HCT116 (cell line): ENCODE results near the gene HIPK2. TPM values are rescaled to one million over a fixed set of nuclear protein-coding genes. Genes with fewer than 3 reads are reported as not detected.

Experiments used
- ATAC-seq: fragments of 200-7000 bp; cut with Tn5 transposase; 2 replicates; pipeline ENCODE4 v1.9.1; 2020; ENCODE audit warnings: mild to moderate bottlenecking, moderate library complexity
- BruUV-seq: library from RNA; stranded (reverse); fragments of 400-500 nt; replicated peaks from 2 replicates; lab custom pipeline; 2021; lab: Mats Ljungman, UMichigan
- CTCF ChIA-PET: fragments of 300-600 bp; sonication (Branson Sonifier 250); formaldehyde crosslinking; loops from one replicate; lab custom pipeline; 2021; ENCODE audit warnings: antibody characterized with exemption; lab: Charles Lee
- POLR2A ChIA-PET: fragments of 300-600, 350-600 bp; sonication (Branson Sonifier 250); formaldehyde crosslinking; loops from one replicate; lab custom pipeline; 2021; ENCODE audit warnings: antibody characterized with exemption; lab: Charles Lee
- RAD21 ChIA-PET, 2 experiments: fragments of 300-600 bp; sonication (Branson Sonifier 250); formaldehyde crosslinking; loops; one replicate each; lab custom pipeline; 2023; ENCODE audit warnings: low total read pairs in 2 of 2; ENCODE audit not compliant: uncharacterized antibody in 2 of 2, unreplicated experiment in 2 of 2, low non-redundant PET in 1 of 2; lab: Charles Lee
- DNase-seq: peaks from one replicate; pipeline ENCODE4 v3.0.0-alpha.2; 2010; ENCODE audit warnings: low read depth, low spot score
- H2AFZ ChIP-seq: fragments of 200-600 bp; shearing (Covaris generic), sonication (generic); 2 replicates; pipeline ENCODE4 v1.6.1; 2017; ENCODE audit warnings: low read depth, mixed run types, mixed read lengths, antibody characterized with exemption, low read length; ENCODE audit not compliant: poor library complexity, severe bottlenecking
- H3K27ac ChIP-seq: 2 replicates; pipeline ENCODE4 v1.5.1; 2012; ENCODE audit warnings: low read depth, low read length
- H3K27me3 ChIP-seq: fragments of 200-600 bp; sonication (generic); 2 replicates; pipeline ENCODE4 v1.6.1; 2016; ENCODE audit warnings: mixed run types, low read length, mixed read lengths; ENCODE audit not compliant: insufficient read depth
- H3K36me3 ChIP-seq, 2 experiments: fragments of 200-500 bp in 1 of 2; fragments of 200-600 bp in 1 of 2; sonication (Bioruptor generic) in 1 of 2; sonication (generic) in 1 of 2; 2 replicates each; pipeline versions ENCODE4 v1.5.1 to v1.6.1; 2014 to 2016; ENCODE audit warnings: low read length in 2 of 2, inconsistent platforms in 1 of 2, mixed read lengths in 1 of 2, mixed run types in 1 of 2; ENCODE audit not compliant: insufficient read depth in 2 of 2, control insufficient read depth in 1 of 2
- H3K4me1 ChIP-seq, 2 experiments: fragments of 200-600 bp in 1 of 2; sonication (generic) in 1 of 2; 2 replicates each; pipeline versions ENCODE4 v1.5.1 to v1.6.1; 2012 to 2017; ENCODE audit warnings: low read length in 2 of 2, inconsistent platforms in 1 of 2, mild to moderate bottlenecking in 1 of 2, mixed read lengths in 1 of 2, mixed run types in 1 of 2, moderate library complexity in 1 of 2; ENCODE audit not compliant: insufficient read depth in 2 of 2, control insufficient read depth in 1 of 2
- H3K4me2 ChIP-seq: fragments of 200-600 bp; sonication (generic); 2 replicates; pipeline ENCODE4 v1.6.1; 2017; ENCODE audit warnings: mixed run types, low read length, mixed read lengths
- H3K4me3 ChIP-seq, 2 experiments: fragments of 200-600 bp in 1 of 2; sonication (generic) in 1 of 2; replicated peaks in 1 of 2; 2 replicates each; pipeline ENCODE4 v1.5.1; 2011 to 2016; ENCODE audit warnings: low read length in 2 of 2, control low read depth in 1 of 2, low read depth in 1 of 2, mild to moderate bottlenecking in 1 of 2, mixed read lengths in 1 of 2, mixed run types in 1 of 2
- H3K79me2 ChIP-seq: fragments of 200-600 bp; sonication (generic); 2 replicates; pipeline ENCODE4 v1.6.1; 2017; ENCODE audit warnings: mild to moderate bottlenecking, mixed run types, low read length, moderate library complexity, mixed read lengths; ENCODE audit not compliant: insufficient read depth
- H3K9ac ChIP-seq: fragments of 200-600 bp; sonication (generic); 2 replicates; pipeline ENCODE4 v1.6.1; 2016; ENCODE audit warnings: low read length, mixed read lengths
- H3K9me2 ChIP-seq: fragments of 200-600 bp; sonication (generic), shearing (Covaris generic); 2 replicates; pipeline ENCODE4 v1.6.1; 2017; ENCODE audit warnings: mixed run types, mild to moderate bottlenecking, moderate library complexity; ENCODE audit not compliant: insufficient read depth
- H3K9me3 ChIP-seq, 2 experiments: fragments of 200-500 bp in 1 of 2; fragments of 200-600 bp in 1 of 2; sonication (Bioruptor generic) in 1 of 2; sonication (generic) in 1 of 2; 2 replicates each; pipeline ENCODE4 v1.6.1; 2014 to 2017; ENCODE audit warnings: low read length in 2 of 2, mixed read lengths in 2 of 2, inconsistent platforms in 1 of 2, low read depth in 1 of 2, mild to moderate bottlenecking in 1 of 2, mixed run types in 1 of 2, moderate library complexity in 1 of 2; ENCODE audit not compliant: control insufficient read depth in 1 of 2, insufficient read depth in 1 of 2
- H4K20me1 ChIP-seq: fragments of 200-600 bp; sonication (generic), shearing (Covaris generic); 2 replicates; pipeline ENCODE4 v1.6.1; 2017; ENCODE audit warnings: mixed run types, mild to moderate bottlenecking, moderate library complexity; ENCODE audit not compliant: insufficient read depth
- ATF3 ChIP-seq: IDR thresholded peaks from 2 replicates; pipeline ENCODE4 v1.6.1; 2012
- CBX3 ChIP-seq: IDR thresholded peaks from 2 replicates; pipeline ENCODE4 v1.6.1; 2012; ENCODE audit warnings: low read depth
- ELF1 ChIP-seq: IDR thresholded peaks from 2 replicates; pipeline ENCODE4 v1.6.1; 2012; ENCODE audit warnings: low read depth, borderline replicate concordance
- FOSL1 ChIP-seq: IDR thresholded peaks from 2 replicates; pipeline ENCODE4 v1.6.1; 2012; ENCODE audit warnings: low read depth
- MAX ChIP-seq: IDR thresholded peaks from 2 replicates; pipeline ENCODE4 v1.6.1; 2012
- POLR2A ChIP-seq: IDR thresholded peaks from 2 replicates; pipeline ENCODE4 v1.7.0; 2011; ENCODE audit warnings: borderline replicate concordance; ENCODE audit not compliant: insufficient read depth, insufficient read length; ENCODE audit errors: extremely low read depth
- POLR2AphosphoS5 ChIP-seq: IDR thresholded peaks from 2 replicates; pipeline ENCODE4 v1.6.1; 2011; ENCODE audit warnings: mild to moderate bottlenecking, low read depth, low read length, moderate library complexity
- RAD21 ChIP-seq: IDR thresholded peaks from 2 replicates; pipeline ENCODE4 v1.6.1; 2012; ENCODE audit warnings: low read depth, mild to moderate bottlenecking
- SP1 ChIP-seq: IDR thresholded peaks from 2 replicates; pipeline ENCODE4 v1.6.1; 2012; ENCODE audit warnings: low read depth
- TCF7L2 ChIP-seq: IDR thresholded peaks from 2 replicates; pipeline ENCODE4 v1.7.0; 2011; ENCODE audit warnings: borderline replicate concordance, inconsistent platforms; ENCODE audit not compliant: insufficient read depth, insufficient read length; ENCODE audit errors: extremely low read depth
- YY1 ChIP-seq: IDR thresholded peaks from 2 replicates; pipeline ENCODE4 v1.6.1; 2011; ENCODE audit warnings: low read length, low read depth, moderate library complexity, mild to moderate bottlenecking; ENCODE audit not compliant: insufficient replicate concordance; ENCODE audit errors: extremely low read depth
- ZBTB33 ChIP-seq: IDR thresholded peaks from 2 replicates; pipeline ENCODE4 v1.6.1; 2011; ENCODE audit warnings: mild to moderate bottlenecking, low read length, moderate library complexity; ENCODE audit not compliant: insufficient replicate concordance; ENCODE audit errors: extremely low read depth
- ZFX ChIP-seq: fragments of 450-650 bp; IDR thresholded peaks from 2 replicates; pipeline ENCODE4 v1.6.1; 2017
- intact Hi-C: fragments of 100-400 bp; cut with micrococcal nuclease; formaldehyde crosslinking; loops from 2 replicates; pipeline ENCODE4 v1.10.0; 2022
- total RNA-seq: library from RNA; stranded (reverse); gene quantifications from one replicate; pipeline ENCODE4 v1.2.1, GENCODE V29; 2021; ENCODE audit not compliant: unreplicated experiment
- TF ChIP-seq, protein P1 (sequence below): IDR thresholded peaks from 2 replicates; pipeline ENCODE4 v1.6.1; 2012; ENCODE audit warnings: low read depth

The HIPK2 gene
- total RNA-seq, 1 experiment from 2014 or later = 49.5 TPM

DNA sequence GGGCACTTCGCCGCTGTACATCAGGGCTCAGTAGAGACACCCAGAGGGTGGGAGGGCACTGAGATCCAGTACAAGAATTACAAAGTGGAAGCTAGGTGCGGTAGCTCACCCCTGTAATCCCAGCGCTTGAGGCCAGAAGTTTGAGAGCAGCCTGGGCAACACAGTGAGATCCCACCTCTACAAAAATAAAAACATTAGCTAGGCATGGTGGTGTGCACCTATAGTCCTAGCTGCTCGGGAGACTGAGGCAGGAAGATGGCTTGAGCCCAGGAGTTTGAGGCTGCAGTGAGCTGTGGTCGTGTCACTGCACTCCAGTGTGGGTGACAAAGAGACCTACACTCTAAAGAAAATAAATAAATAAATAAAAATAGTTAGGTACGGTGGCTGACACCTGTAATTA, 190.3 kb downstream of the HIPK2 start:
- Histone ChIP-seq H3K36me3 (peaks cover 5 to 17% of the 10 kb centered on the region in 2 experiments; a peak in 3 of 4 replicates), H3K79me2 (no peaks in the 10 kb centered on the region)
- TF ChIP-seq TCF7L2 (no peak), FOSL1 (no peak), RAD21 (no peak), SP1 (no peak)
- TF ChIP-seq, all 23 proteins: peak for 0
- no peaks in the 10 kb centered on the region for H4K20me1 ChIP-seq
- no peaks in the 10 kb centered on the region for H3K4me1 ChIP-seq
- H3K27me3 ChIP-seq = no peaks in the 10 kb centered on the region
- POLR2A ChIA-PET = no interaction called here
- H3K9ac ChIP-seq = no peak overlapping the region
- BruUV-seq = no TSS peak
- RAD21 ChIA-PET = no interaction called here
- ATAC-seq = no peak
- no peak overlapping the region for H3K4me3 ChIP-seq
- no peaks in the 10 kb centered on the region for H3K9me2 ChIP-seq
- H3K27ac ChIP-seq = no peak overlapping the region
- intact Hi-C loops = no loop called here
- no peak for DNase-seq
- H3K4me2 ChIP-seq = no peak overlapping the region
- no peak overlapping the region for H2AFZ ChIP-seq
- no peaks in the 10 kb centered on the region for H3K9me3 ChIP-seq
- CTCF ChIA-PET = no interaction called here

DNA sequence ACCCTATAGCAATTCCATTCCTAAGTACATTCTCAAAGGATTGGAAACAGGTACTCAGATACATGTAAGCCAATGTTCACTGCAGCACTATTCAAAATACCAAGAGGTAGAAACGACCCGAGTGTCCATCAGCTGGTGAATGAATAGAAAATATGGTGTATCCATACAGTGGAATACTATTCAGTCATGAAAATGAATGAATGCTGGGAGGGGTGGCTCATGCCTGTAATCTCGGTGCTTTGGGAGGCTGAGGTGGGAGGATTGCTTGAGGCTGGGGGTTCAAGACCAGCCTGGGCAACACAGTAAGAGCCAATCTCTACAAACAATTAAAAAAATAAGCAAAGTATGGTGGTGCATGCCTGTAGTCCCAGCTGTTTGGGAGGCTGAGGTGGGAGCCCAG, 191.5 kb downstream of the HIPK2 start:
- no peak for ATAC-seq
- H2AFZ ChIP-seq = no peak overlapping the region
- no TSS peak for BruUV-seq
- no peaks in the 10 kb centered on the region for H3K27me3 ChIP-seq
- no peaks in the 10 kb centered on the region for H3K9me3 ChIP-seq
- no peaks in the 10 kb centered on the region for H3K79me2 ChIP-seq
- no peaks in the 10 kb centered on the region for H4K20me1 ChIP-seq
- CTCF ChIA-PET = no interaction called here
- H3K9me2 ChIP-seq = no peaks in the 10 kb centered on the region
- no peak overlapping the region for H3K4me2 ChIP-seq
- no peaks in the 10 kb centered on the region for H3K4me1 ChIP-seq
- H3K9ac ChIP-seq = no peak overlapping the region
- RAD21 ChIA-PET = no interaction called here
- DNase-seq = no peak
- intact Hi-C loops = no loop called here
- no peak overlapping the region for H3K27ac ChIP-seq
- no peak overlapping the region for H3K4me3 ChIP-seq
- POLR2A ChIA-PET = no interaction called here
- peaks cover 8 to 19% of the 10 kb centered on the region in 2 experiments; a peak in 3 of 4 replicates for H3K36me3 ChIP-seq
- TF ChIP-seq POLR2A = no peak
- TF ChIP-seq SP1 = no peak
- TF ChIP-seq POLR2AphosphoS5 = no peak
- no peak for TF ChIP-seq ZBTB33
- no peak for TF ChIP-seq ZFX
- TF ChIP-seq MAX = no peak
- TF ChIP-seq FOSL1 = no peak
- TF ChIP-seq ATF3 = no peak
- TF ChIP-seq, protein P1, sequence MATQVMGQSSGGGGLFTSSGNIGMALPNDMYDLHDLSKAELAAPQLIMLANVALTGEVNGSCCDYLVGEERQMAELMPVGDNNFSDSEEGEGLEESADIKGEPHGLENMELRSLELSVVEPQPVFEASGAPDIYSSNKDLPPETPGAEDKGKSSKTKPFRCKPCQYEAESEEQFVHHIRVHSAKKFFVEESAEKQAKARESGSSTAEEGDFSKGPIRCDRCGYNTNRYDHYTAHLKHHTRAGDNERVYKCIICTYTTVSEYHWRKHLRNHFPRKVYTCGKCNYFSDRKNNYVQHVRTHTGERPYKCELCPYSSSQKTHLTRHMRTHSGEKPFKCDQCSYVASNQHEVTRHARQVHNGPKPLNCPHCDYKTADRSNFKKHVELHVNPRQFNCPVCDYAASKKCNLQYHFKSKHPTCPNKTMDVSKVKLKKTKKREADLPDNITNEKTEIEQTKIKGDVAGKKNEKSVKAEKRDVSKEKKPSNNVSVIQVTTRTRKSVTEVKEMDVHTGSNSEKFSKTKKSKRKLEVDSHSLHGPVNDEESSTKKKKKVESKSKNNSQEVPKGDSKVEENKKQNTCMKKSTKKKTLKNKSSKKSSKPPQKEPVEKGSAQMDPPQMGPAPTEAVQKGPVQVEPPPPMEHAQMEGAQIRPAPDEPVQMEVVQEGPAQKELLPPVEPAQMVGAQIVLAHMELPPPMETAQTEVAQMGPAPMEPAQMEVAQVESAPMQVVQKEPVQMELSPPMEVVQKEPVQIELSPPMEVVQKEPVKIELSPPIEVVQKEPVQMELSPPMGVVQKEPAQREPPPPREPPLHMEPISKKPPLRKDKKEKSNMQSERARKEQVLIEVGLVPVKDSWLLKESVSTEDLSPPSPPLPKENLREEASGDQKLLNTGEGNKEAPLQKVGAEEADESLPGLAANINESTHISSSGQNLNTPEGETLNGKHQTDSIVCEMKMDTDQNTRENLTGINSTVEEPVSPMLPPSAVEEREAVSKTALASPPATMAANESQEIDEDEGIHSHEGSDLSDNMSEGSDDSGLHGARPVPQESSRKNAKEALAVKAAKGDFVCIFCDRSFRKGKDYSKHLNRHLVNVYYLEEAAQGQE = no peak
- no peak for TF ChIP-seq CBX3
- no peak for TF ChIP-seq ELF1
- no peak for TF ChIP-seq TCF7L2
- no peak for TF ChIP-seq YY1
